Activated T-cell treated with anti-CD3 and anti-CD28 coated beads, Interleukin-2, amount 50 U/mL, for 72 hours (primary cell): ENCODE data around the gene NMD3. TPM values are rescaled to one million over a fixed set of nuclear protein-coding genes. Genes with fewer than 3 reads are reported as not detected.

Experiments used
- total RNA-seq, 2 donors: library from RNA; stranded (reverse); gene quantifications; one replicate each; pipeline ENCODE4 v1.2.3, GENCODE V29; 2022

NMD3 gene
- total RNA-seq, 2 donors from 2014 or later = 54.5 to 55.7 TPM

Other genes with a start within 250 kb of the NMD3 start
- gene B3GALNT1, start 116.0 kb upstream of the NMD3 start, total RNA-seq = 1 to 10 TPM; 1.9 to 2.7 TPM
- gene SPTSSB, start 150.2 kb downstream of the NMD3 start, total RNA-seq = not detected